Measurements from ENCODE around the gene SEPSECS.

DNA sequence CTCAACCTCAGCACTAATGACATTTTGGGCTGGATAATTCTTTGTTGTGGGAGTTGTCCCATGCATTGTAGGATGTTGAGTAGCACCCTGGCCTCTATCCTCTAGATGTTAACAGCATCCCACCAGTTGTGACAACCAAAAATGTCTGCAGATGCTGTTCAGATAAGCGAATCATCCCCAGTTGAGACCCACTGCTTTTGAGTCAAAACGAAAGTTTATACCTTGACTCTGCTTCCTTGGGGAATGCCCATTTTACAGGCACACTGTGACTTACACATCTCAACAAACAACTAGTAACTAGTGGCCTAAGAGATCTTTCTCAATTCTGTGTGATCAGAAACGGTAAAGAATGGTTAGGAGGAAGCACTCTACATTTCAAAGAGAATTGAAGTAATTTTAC lies 37.0 kb downstream of the SEPSECS start:
- TF ChIP-seq, protein P1, sequence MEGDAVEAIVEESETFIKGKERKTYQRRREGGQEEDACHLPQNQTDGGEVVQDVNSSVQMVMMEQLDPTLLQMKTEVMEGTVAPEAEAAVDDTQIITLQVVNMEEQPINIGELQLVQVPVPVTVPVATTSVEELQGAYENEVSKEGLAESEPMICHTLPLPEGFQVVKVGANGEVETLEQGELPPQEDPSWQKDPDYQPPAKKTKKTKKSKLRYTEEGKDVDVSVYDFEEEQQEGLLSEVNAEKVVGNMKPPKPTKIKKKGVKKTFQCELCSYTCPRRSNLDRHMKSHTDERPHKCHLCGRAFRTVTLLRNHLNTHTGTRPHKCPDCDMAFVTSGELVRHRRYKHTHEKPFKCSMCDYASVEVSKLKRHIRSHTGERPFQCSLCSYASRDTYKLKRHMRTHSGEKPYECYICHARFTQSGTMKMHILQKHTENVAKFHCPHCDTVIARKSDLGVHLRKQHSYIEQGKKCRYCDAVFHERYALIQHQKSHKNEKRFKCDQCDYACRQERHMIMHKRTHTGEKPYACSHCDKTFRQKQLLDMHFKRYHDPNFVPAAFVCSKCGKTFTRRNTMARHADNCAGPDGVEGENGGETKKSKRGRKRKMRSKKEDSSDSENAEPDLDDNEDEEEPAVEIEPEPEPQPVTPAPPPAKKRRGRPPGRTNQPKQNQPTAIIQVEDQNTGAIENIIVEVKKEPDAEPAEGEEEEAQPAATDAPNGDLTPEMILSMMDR (conservative IDR thresholded peaks at IDR 0.05 in 1 of 2, IDR thresholded peaks at IDR 0.05 in 1 of 2; ENCODE audit: low read depth in 1 of 2, low read length in 2 of 2): no peak
- no peak for TF ChIP-seq EZH2 (IDR thresholded peaks at IDR 0.05; ENCODE audit: low read length, missing control alignments)

Measured in fibroblast of lung (primary cell).